ENCODE results near the gene SIAH1.
A peak's percentile ranks its signal among the peaks of the same experiment; 100 is the strongest.
"Not testable (repeated sequence)": the region's sequence is repeated elsewhere in the genome, so short reads cannot be mapped to it uniquely, and the experiment has no call there.

The SIAH1 gene

GRCh38 chr16:48371393-48371780, 13.8 kb downstream of the SIAH1 start:
- TF ChIP-seq, protein P1, sequence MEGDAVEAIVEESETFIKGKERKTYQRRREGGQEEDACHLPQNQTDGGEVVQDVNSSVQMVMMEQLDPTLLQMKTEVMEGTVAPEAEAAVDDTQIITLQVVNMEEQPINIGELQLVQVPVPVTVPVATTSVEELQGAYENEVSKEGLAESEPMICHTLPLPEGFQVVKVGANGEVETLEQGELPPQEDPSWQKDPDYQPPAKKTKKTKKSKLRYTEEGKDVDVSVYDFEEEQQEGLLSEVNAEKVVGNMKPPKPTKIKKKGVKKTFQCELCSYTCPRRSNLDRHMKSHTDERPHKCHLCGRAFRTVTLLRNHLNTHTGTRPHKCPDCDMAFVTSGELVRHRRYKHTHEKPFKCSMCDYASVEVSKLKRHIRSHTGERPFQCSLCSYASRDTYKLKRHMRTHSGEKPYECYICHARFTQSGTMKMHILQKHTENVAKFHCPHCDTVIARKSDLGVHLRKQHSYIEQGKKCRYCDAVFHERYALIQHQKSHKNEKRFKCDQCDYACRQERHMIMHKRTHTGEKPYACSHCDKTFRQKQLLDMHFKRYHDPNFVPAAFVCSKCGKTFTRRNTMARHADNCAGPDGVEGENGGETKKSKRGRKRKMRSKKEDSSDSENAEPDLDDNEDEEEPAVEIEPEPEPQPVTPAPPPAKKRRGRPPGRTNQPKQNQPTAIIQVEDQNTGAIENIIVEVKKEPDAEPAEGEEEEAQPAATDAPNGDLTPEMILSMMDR (IDR thresholded peaks at IDR 0.05; ENCODE audit: low read length, missing control alignments): no peak
- H3K4me3 ChIP-seq (replicated peaks; ENCODE audit: low read depth, low read length): no peak overlapping the region
- no peak for DNase-seq (ENCODE audit: low read depth)

- H3K4me3 ChIP-seq (replicated peaks; ENCODE audit: low read depth, low read length); DNase-seq (ENCODE audit: low read depth): not testable (repeated sequence)
Measured at GRCh38 chr16:48370668-48371392, 14.4 kb downstream of the SIAH1 start.

DNA sequence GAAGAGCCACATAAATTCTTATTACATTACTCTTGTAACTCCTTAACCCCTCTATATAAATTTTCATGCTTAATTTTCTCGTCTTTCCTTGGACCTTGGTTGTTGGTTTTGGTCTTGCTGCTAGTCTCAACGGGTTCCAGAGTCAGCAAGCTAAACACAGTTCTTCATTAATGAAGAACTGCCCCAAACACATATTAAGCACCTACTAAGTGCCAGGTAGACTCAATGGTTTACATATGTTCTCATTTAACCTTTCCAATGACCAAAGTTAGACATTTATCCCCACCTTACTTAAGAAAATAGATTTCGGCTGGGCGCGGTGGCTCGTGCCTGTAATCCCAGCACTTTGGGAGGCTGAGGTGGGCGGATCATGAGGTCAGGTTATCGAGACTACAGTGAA, 15.0 kb downstream of the SIAH1 start:
- no peak overlapping the region for H3K4me3 ChIP-seq (replicated peaks; ENCODE audit: low read depth, low read length)
- DNase-seq (ENCODE audit: low read depth): no peak
- TF ChIP-seq, protein P1 (IDR thresholded peaks at IDR 0.05; ENCODE audit: low read length, missing control alignments): no peak

- TF ChIP-seq, protein P1 (IDR thresholded peaks at IDR 0.05; ENCODE audit: low read length, missing control alignments): no peak
- no peak overlapping the region for H3K4me3 ChIP-seq (replicated peaks; ENCODE audit: low read depth, low read length)
- DNase-seq (ENCODE audit: low read depth): no peak
Measured at GRCh38 chr16:48369765-48370164, 15.4 kb downstream of the SIAH1 start.

DNA sequence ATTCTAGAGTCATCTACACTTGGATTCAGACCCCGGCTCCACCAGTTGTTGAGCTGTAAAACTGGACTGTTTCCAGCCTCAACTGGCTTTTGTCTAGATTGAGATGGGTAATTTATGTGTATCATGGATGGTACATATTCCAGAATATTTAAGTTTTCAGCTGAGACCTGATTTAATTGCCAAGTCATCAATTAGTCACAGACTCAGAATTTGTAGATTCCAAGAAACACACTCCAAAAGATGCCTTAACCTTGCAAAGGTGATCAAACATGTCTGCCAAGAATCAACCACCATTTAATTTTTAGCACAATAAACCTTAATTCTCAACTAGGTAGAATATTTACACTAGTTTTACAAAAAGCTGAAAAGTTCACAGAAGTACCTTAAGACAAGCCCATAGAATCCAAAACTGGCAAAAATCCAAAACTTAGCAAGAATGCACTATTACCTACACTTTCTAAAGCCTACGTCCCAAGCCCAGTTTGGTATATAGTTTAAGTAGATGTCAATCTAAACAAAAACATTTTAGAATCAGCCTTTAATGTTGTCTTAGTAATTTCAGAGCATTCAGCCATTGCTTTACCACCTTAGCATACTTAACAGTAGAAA, 17.7 kb downstream of the SIAH1 start:
- TF ChIP-seq, protein P1 (IDR thresholded peaks at IDR 0.05; ENCODE audit: low read length, missing control alignments): no peak
- no peak for DNase-seq (ENCODE audit: low read depth)

DNA sequence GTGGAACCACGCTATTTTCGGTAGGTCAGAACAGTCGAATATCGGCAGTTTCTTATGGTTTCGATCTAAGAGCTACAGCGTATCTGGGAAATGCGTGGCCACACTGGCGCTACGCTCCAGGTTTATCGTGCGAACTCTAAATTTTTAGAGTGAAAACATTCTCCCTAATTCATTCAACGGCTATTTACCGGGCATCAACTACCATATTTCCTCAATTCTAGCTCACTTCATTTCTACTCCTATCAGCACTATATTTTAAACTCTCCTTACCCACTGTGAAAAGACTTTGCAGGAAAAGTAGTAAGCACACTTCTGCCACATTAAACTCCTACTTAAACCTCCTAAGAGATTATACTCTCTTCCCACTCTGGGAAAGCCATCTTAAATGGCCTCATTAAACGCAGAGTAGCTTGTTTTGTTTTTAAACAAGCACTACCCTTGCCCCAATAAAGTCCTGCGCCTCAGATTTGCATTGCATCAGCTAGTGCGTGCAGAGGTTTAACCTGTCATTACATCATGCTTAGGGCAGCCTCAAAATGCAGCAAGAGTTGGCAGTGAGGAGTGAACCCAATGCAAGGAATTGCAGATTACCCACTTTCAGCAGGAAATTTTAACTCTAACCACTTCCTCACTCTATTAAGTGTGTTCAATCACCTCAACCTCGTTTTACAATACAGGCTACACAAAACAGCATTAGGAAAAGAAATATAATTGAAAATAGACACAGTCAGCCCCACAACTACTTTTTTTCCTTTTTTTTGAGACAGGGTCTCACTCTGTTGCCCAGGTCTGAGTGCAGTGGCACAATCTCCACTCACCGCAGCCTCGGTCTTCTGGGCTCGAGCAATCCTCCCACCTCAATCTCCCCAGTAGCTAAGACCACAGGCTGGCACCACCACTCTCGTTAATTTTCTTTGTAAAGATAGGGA, 18.8 kb downstream of the SIAH1 start:
- TF ChIP-seq, protein P1 (IDR thresholded peaks at IDR 0.05; ENCODE audit: low read length, missing control alignments): no peak
- peak; percentile 93 for DNase-seq (ENCODE audit: low read depth)
- peak overlapping the region; percentile 69 for H3K4me3 ChIP-seq (replicated peaks; ENCODE audit: low read depth, low read length)

More for the DNA sequence above, 17.7 kb downstream of the SIAH1 start:
- H3K4me3 ChIP-seq (replicated peaks; ENCODE audit: low read depth, low read length): no peak overlapping the region

- TF ChIP-seq, protein P1 (IDR thresholded peaks at IDR 0.05; ENCODE audit: low read length, missing control alignments): no peak
- DNase-seq (ENCODE audit: low read depth): peak; percentile 86
- peak overlapping the region; percentile 69 for H3K4me3 ChIP-seq (replicated peaks; ENCODE audit: low read depth, low read length)
Measured at GRCh38 chr16:48365601-48366164, 19.5 kb downstream of the SIAH1 start.
